PC-3 (cell line): Measurements from ENCODE around the gene ZNF148. TPM values are rescaled to one million over a fixed set of nuclear protein-coding genes. Genes with fewer than 3 reads are reported as not detected.

Source experiments
- ATAC-seq: fragments of 200-7000 bp; cut with Tn5 transposase; 2 replicates; pipeline ENCODE4 v1.9.1; 2020; ENCODE audit warnings: mild to moderate bottlenecking, moderate library complexity
- BruUV-seq: library from RNA; stranded (reverse); fragments of 400-500 nt; replicated peaks from 2 replicates; lab custom pipeline; 2021; lab: Mats Ljungman, UMichigan
- CTCF ChIA-PET: fragments of 300-600 bp; sonication (Branson Sonifier 250); formaldehyde crosslinking; loops from one replicate; lab custom pipeline; 2022; ENCODE audit warnings: antibody characterized with exemption; lab: Charles Lee
- POLR2A ChIA-PET: fragments of 300-600 bp; sonication (Branson Sonifier 250); formaldehyde crosslinking; loops from one replicate; lab custom pipeline; 2022; ENCODE audit warnings: antibody characterized with exemption; ENCODE audit not compliant: unreplicated experiment; lab: Charles Lee
- DNase-seq: peaks from one replicate; pipeline ENCODE4 v3.0.0-alpha.2; 2015
- H2AFZ ChIP-seq: fragments of 300-600 bp; sonication (generic); 2 replicates; pipeline ENCODE4 v1.6.0; 2016; ENCODE audit warnings: antibody characterized with exemption, low read length
- H3F3A ChIP-seq: fragments of 300-600 bp; sonication (generic); one replicate; pipeline ENCODE4 v1.6.0; 2017; ENCODE audit warnings: antibody characterized with exemption, low read length, control low read depth, mild to moderate bottlenecking; ENCODE audit not compliant: unreplicated experiment
- H3K27ac ChIP-seq: fragments of 300-600 bp; sonication (generic); 2 replicates; pipeline ENCODE4 v1.5.1; 2016; ENCODE audit warnings: mild to moderate bottlenecking, low read length
- H3K27me3 ChIP-seq: fragments of 300-600 bp; sonication (generic); 2 replicates; pipeline ENCODE4 v1.6.1; 2016; ENCODE audit warnings: low read length, mixed read lengths
- H3K36me3 ChIP-seq: fragments of 300-600 bp; sonication (generic); 2 replicates; pipeline ENCODE4 v1.6.1; 2016; ENCODE audit warnings: low read depth, mixed run types, low read length, mixed read lengths
- H3K4me1 ChIP-seq: fragments of 300-600 bp; sonication (generic); 2 replicates; pipeline ENCODE4 v1.5.1; 2016; ENCODE audit warnings: low read length; ENCODE audit not compliant: insufficient read depth
- H3K4me2 ChIP-seq: fragments of 300-600 bp; sonication (generic); 2 replicates; pipeline ENCODE4 v1.6.0; 2016; ENCODE audit warnings: low read length
- H3K4me3 ChIP-seq: fragments of 300-600 bp; sonication (generic); 2 replicates; pipeline ENCODE4 v1.5.1; 2016; ENCODE audit warnings: mild to moderate bottlenecking, low read length, mixed read lengths
- H3K79me2 ChIP-seq: fragments of 300-600 bp; sonication (generic); 2 replicates; pipeline ENCODE4 v1.6.1; 2017; ENCODE audit warnings: low read length, mixed read lengths
- H3K9ac ChIP-seq: fragments of 300-600 bp; sonication (generic); 2 replicates; pipeline ENCODE4 v1.6.0; 2016; ENCODE audit warnings: mild to moderate bottlenecking, low read length
- H3K9me2 ChIP-seq: fragments of 300-600 bp; sonication (generic); replicated peaks from 2 replicates; pipeline ENCODE4 v1.6.1; 2016; ENCODE audit warnings: mixed run types, low read length, mixed read lengths
- H3K9me3 ChIP-seq: fragments of 300-600 bp; sonication (generic); 2 replicates; pipeline ENCODE4 v1.6.1; 2016; ENCODE audit warnings: low read length, mixed read lengths
- H4K20me1 ChIP-seq: fragments of 300-600 bp; sonication (generic); 2 replicates; pipeline ENCODE4 v1.6.1; 2016; ENCODE audit warnings: low read length, mixed read lengths
- EZH2 ChIP-seq: fragments of 300-600 bp; sonication (generic); IDR thresholded peaks from one replicate; pipeline ENCODE4 v1.6.1; 2017; ENCODE audit warnings: antibody characterized with exemption, mild to moderate bottlenecking, low read length; ENCODE audit not compliant: unreplicated experiment
- EZH2phosphoT487 ChIP-seq: fragments of 300-600 bp; sonication (generic); IDR thresholded peaks from 2 replicates; pipeline ENCODE4 v1.6.1; 2018; ENCODE audit warnings: mild to moderate bottlenecking, antibody characterized with exemption, low read length, borderline replicate concordance
- intact Hi-C: fragments of 100-400 bp; cut with micrococcal nuclease; formaldehyde crosslinking; loops from 2 replicates; pipeline ENCODE4 v1.9.0; 2023
- total RNA-seq: library from RNA; depleted of rRNA; stranded (reverse); fragments of >200 nt; gene quantifications from 2 replicates; pipeline ENCODE4 v1.2.3, GENCODE V29; 2014
- TF ChIP-seq, protein P1 (sequence below): fragments of 300-600 bp; sonication (generic); conservative IDR thresholded peaks from 2 replicates; pipeline ENCODE4 v1.5.1; 2017; ENCODE audit warnings: antibody characterized with exemption, low read depth, mild to moderate bottlenecking, low read length

The ZNF148 gene
- total RNA-seq, 1 experiment from 2014 or later: 18.1 TPM

DNA sequence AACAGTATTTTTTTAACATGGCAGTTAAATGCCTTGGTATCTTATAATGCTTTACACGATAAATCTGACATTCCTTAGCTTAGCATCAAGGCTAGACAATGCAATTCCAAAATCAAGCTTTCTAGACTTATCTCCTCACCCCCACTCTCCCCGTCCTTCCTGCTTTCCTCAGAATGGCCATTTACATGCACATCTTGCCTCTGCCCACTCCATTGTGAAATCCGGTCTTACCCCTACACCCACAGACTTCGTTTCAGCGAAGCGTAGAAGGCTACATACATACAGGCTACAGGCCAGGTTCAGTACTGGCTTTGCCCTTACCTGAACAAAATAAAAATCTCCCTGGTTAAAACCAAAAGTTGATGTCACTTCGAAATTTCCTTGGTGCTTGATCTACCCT is 104.0 kb downstream of the ZNF148 start:
- no peak overlapping the region for H2AFZ ChIP-seq
- CTCF ChIA-PET: no interaction called here
- H3K79me2 ChIP-seq: no peaks in the 10 kb centered on the region
- no TSS peak for BruUV-seq
- POLR2A ChIA-PET: no interaction called here
- H3K4me2 ChIP-seq: no peak overlapping the region
- intact Hi-C loops: no loop called here
- H3K27ac ChIP-seq: no peak overlapping the region
- H4K20me1 ChIP-seq: no peaks in the 10 kb centered on the region
- H3K27me3 ChIP-seq: no peaks in the 10 kb centered on the region
- no peaks in the 10 kb centered on the region for H3K4me1 ChIP-seq
- H3K4me3 ChIP-seq: no peak overlapping the region
- H3K9me2 ChIP-seq: no peaks in the 10 kb centered on the region
- H3K36me3 ChIP-seq: no peaks in the 10 kb centered on the region; the same call in 1 of the 2 replicates
- DNase-seq: no peak
- H3K9ac ChIP-seq: no peak overlapping the region
- H3F3A ChIP-seq: no peaks in the 10 kb centered on the region
- H3K9me3 ChIP-seq: no peaks in the 10 kb centered on the region
- no peak for ATAC-seq
- no peak for TF ChIP-seq EZH2
- TF ChIP-seq, protein P1, sequence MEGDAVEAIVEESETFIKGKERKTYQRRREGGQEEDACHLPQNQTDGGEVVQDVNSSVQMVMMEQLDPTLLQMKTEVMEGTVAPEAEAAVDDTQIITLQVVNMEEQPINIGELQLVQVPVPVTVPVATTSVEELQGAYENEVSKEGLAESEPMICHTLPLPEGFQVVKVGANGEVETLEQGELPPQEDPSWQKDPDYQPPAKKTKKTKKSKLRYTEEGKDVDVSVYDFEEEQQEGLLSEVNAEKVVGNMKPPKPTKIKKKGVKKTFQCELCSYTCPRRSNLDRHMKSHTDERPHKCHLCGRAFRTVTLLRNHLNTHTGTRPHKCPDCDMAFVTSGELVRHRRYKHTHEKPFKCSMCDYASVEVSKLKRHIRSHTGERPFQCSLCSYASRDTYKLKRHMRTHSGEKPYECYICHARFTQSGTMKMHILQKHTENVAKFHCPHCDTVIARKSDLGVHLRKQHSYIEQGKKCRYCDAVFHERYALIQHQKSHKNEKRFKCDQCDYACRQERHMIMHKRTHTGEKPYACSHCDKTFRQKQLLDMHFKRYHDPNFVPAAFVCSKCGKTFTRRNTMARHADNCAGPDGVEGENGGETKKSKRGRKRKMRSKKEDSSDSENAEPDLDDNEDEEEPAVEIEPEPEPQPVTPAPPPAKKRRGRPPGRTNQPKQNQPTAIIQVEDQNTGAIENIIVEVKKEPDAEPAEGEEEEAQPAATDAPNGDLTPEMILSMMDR: no peak
- TF ChIP-seq EZH2phosphoT487: no peak

DNA sequence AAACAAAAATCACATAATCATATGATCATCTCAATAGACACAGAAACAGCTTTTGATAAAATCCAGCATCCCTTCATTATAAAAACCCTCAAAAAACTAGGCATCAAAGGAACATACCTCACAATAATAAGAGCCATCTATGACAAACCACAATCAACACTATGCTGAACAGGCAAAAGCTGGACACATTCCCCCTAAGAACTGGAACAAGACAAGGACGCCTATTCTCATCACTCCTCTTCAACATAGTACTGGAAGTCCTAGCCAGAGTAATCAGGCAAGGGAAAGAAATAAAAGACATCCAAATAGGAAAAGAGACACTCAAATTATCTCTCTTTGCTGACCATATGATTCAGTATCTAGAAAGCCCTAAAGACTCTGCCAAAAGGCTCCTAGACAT is 107.7 kb downstream of the ZNF148 start:
- Histone ChIP-seq H3K27me3 (no peaks in the 10 kb centered on the region), H3F3A (no peaks in the 10 kb centered on the region), H3K9ac (no peak overlapping the region), H4K20me1 (no peaks in the 10 kb centered on the region), H3K9me3 (no peaks in the 10 kb centered on the region), H3K4me3 (no peak overlapping the region), H3K4me2 (no peak overlapping the region), H3K79me2 (no peaks in the 10 kb centered on the region), H3K9me2 (no peaks in the 10 kb centered on the region), H3K36me3 (no peaks in the 10 kb centered on the region; the same call in 1 of the 2 replicates), H3K4me1 (no peaks in the 10 kb centered on the region), H3K27ac (no peak overlapping the region), H2AFZ (no peak overlapping the region)
- ChIA-PET CTCF (no interaction called here), POLR2A (no interaction called here)
- no peak for TF ChIP-seq EZH2
- TF ChIP-seq, protein P1: no peak
- TF ChIP-seq EZH2phosphoT487: no peak
- intact Hi-C loops: no loop called here
- no peak for DNase-seq
- BruUV-seq: no TSS peak
- no peak for ATAC-seq

DNA sequence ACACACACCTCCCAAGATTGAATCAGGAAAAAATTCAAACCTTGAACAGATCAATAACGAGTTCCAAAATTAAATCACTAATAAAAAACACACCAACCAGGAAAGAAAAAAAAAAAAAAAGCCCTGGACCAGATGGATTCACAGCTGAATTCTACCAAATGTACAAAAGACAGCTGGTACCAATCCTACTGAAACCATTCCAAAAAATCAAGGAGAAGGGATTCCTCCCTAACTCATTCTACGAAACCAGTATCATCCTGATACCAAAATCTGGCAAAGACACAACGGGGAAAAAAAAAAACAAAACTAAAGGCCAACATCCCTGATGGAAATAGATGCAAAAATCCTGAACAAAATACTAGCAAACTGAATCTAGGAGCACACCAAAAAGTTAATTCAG is 108.2 kb downstream of the ZNF148 start:
- no peaks in the 10 kb centered on the region for H3F3A ChIP-seq
- H3K36me3 ChIP-seq: no peaks in the 10 kb centered on the region; the same call in 1 of the 2 replicates
- H3K4me3 ChIP-seq: no peak overlapping the region
- BruUV-seq: no TSS peak
- CTCF ChIA-PET: no interaction called here
- H2AFZ ChIP-seq: no peak overlapping the region
- no peaks in the 10 kb centered on the region for H3K9me2 ChIP-seq
- no peaks in the 10 kb centered on the region for H3K27me3 ChIP-seq
- TF ChIP-seq EZH2: no peak
- no peak for TF ChIP-seq EZH2phosphoT487
- TF ChIP-seq, protein P1: no peak
- no peak overlapping the region for H3K4me2 ChIP-seq
- DNase-seq (no peak), ATAC-seq (no peak)
- no peaks in the 10 kb centered on the region for H3K9me3 ChIP-seq
- H3K4me1 ChIP-seq: no peaks in the 10 kb centered on the region
- no peaks in the 10 kb centered on the region for H3K79me2 ChIP-seq
- no peak overlapping the region for H3K27ac ChIP-seq
- POLR2A ChIA-PET: no interaction called here
- no peaks in the 10 kb centered on the region for H4K20me1 ChIP-seq
- H3K9ac ChIP-seq: no peak overlapping the region
- intact Hi-C loops: no loop called here
